Vagina (tissue), 2 donors: ENCODE data around the gene ANKRD44. TPM values are rescaled to one million over a fixed set of nuclear protein-coding genes. Genes with fewer than 3 reads are reported as not detected.

ENCODE experiments used
- DNase-seq, 2 donors: peaks; one replicate each; pipeline ENCODE4 v3.0.0-alpha.2; 2017; ENCODE audit errors: extremely low spot score in 2 of 2
- H3K27ac ChIP-seq: fragments of 200-600 bp; sonication (generic); one replicate; pipeline ENCODE4 v1.5.1; 2019
- H3K27me3 ChIP-seq: fragments of 200-600 bp; sonication (generic); one replicate; pipeline ENCODE4 v1.5.1; 2019
- H3K36me3 ChIP-seq, 2 donors: fragments of 200-600 bp; sonication (generic); one replicate each; pipeline ENCODE4 v1.5.1; 2017 to 2019
- H3K4me1 ChIP-seq: fragments of 200-600 bp; sonication (generic); one replicate; pipeline ENCODE4 v1.5.1; 2019
- H3K4me3 ChIP-seq, 2 donors: fragments of 200-600 bp; sonication (generic); 1 replicate in 1 of 2; 2 replicates in 1 of 2; pipeline ENCODE4 v1.5.1; 2016 to 2019
- H3K9me3 ChIP-seq: fragments of 200-600 bp; sonication (generic); one replicate; pipeline ENCODE4 v1.5.1; 2019
- CTCF ChIP-seq, 3 experiments: fragments of 450-650 bp in 2 of 3; fragments of 200-600 bp in 1 of 3; sonication (generic) in 1 of 3; IDR thresholded peaks; one replicate each; pipeline ENCODE4 v1.5.1; 2017 to 2019; ENCODE audit warnings: antibody characterized with exemption in 3 of 3, mild to moderate bottlenecking in 2 of 3, moderate library complexity in 2 of 3
- POLR2A ChIP-seq, 2 donors: fragments of 450-650 bp; IDR thresholded peaks; one replicate each; pipeline ENCODE4 v1.6.1; 2017; ENCODE audit warnings: antibody characterized with exemption in 2 of 2, mild to moderate bottlenecking in 2 of 2, moderate library complexity in 2 of 2
- POLR2AphosphoS5 ChIP-seq, 2 donors: sonication (generic); formaldehyde crosslinking; IDR thresholded peaks; one replicate each; pipeline ENCODE4 v1.9.0; 2017; ENCODE audit warnings: antibody characterized with exemption in 2 of 2, mild to moderate bottlenecking in 2 of 2, low read depth in 1 of 2; ENCODE audit not compliant: insufficient read depth in 1 of 2
- intact Hi-C: fragments of 100-400 bp; cut with DNase I; formaldehyde crosslinking; loops from one replicate; pipeline ENCODE4 v1.15.1; 2023
- total RNA-seq: library from RNA; depleted of rRNA; stranded (reverse); fragments of >200 nt; gene quantifications from one replicate; pipeline ENCODE4 v1.2.3, GENCODE V29; 2016

Gene ANKRD44
- total RNA-seq, 1 donor from 2014 or later = 46.4 TPM

GRCh38 chr2:197109326-197109725 is 201.3 kb downstream of the ANKRD44 start:
- no peak for DNase-seq
- no peak overlapping the region for H3K4me3 ChIP-seq
- H3K4me1 ChIP-seq = peaks cover 25% of the 10 kb centered on the region
- intact Hi-C loops = no loop called here
- no peak overlapping the region for H3K27ac ChIP-seq
- H3K36me3 ChIP-seq = no peaks in the 10 kb centered on the region
- no peaks in the 10 kb centered on the region for H3K9me3 ChIP-seq
- TF ChIP-seq POLR2AphosphoS5 (IDR thresholded peaks at IDR 0.05; ENCODE audit: insufficient read depth in 1 of 2, low read depth in 1 of 2) = no peak
- no peak for TF ChIP-seq CTCF (IDR thresholded peaks at IDR 0.05)
- no peak for TF ChIP-seq POLR2A (IDR thresholded peaks at IDR 0.05)
- no peaks in the 10 kb centered on the region for H3K27me3 ChIP-seq

GRCh38 chr2:197108758-197109157 is 201.8 kb downstream of the ANKRD44 start:
- Histone ChIP-seq H3K27ac (peak overlapping the region; percentile 60), H3K4me3 (no peak overlapping the region), H3K4me1 (peaks cover 25% of the 10 kb centered on the region), H3K36me3 (no peaks in the 10 kb centered on the region), H3K27me3 (no peaks in the 10 kb centered on the region), H3K9me3 (no peaks in the 10 kb centered on the region)
- intact Hi-C loops = no loop called here
- DNase-seq = no peak
- TF ChIP-seq POLR2A (IDR thresholded peaks at IDR 0.05) (no peak), CTCF (IDR thresholded peaks at IDR 0.05) (no peak), POLR2AphosphoS5 (IDR thresholded peaks at IDR 0.05; ENCODE audit: insufficient read depth in 1 of 2, low read depth in 1 of 2) (no peak)

- TF ChIP-seq POLR2AphosphoS5 (IDR thresholded peaks at IDR 0.05; ENCODE audit: insufficient read depth in 1 of 2, low read depth in 1 of 2) (no peak), POLR2A (IDR thresholded peaks at IDR 0.05) (no peak)
- H3K27me3 ChIP-seq = no peaks in the 10 kb centered on the region
- H3K27ac ChIP-seq = peak overlapping the region; percentile 60
- peaks cover 25% of the 10 kb centered on the region for H3K4me1 ChIP-seq
- no peaks in the 10 kb centered on the region for H3K9me3 ChIP-seq
- DNase-seq = no peak
- intact Hi-C loops = no loop called here
- H3K4me3 ChIP-seq = no peak overlapping the region
- no peaks in the 10 kb centered on the region for H3K36me3 ChIP-seq
Observed at GRCh38 chr2:197107291-197108269, 203.0 kb downstream of the ANKRD44 start.

GRCh38 chr2:197103363-197103762 is 207.2 kb downstream of the ANKRD44 start:
- Histone ChIP-seq H3K4me1 (peaks cover 16% of the 10 kb centered on the region), H3K27ac (no peak overlapping the region), H3K9me3 (no peaks in the 10 kb centered on the region), H3K27me3 (no peaks in the 10 kb centered on the region), H3K36me3 (peaks cover 0 to 4% of the 10 kb centered on the region in 2 donors), H3K4me3 (no peak overlapping the region)
- TF ChIP-seq POLR2AphosphoS5 (IDR thresholded peaks at IDR 0.05; ENCODE audit: insufficient read depth in 1 of 2, low read depth in 1 of 2) (no peak), POLR2A (IDR thresholded peaks at IDR 0.05) (no peak), CTCF (IDR thresholded peaks at IDR 0.05) (no peak)
- DNase-seq = no peak
- intact Hi-C loops = no loop called here

GRCh38 chr2:197102231-197102630 is 208.3 kb downstream of the ANKRD44 start:
- Histone ChIP-seq H3K36me3 (peaks cover 0 to 4% of the 10 kb centered on the region in 2 donors), H3K27me3 (no peaks in the 10 kb centered on the region), H3K4me1 (peaks cover 6% of the 10 kb centered on the region), H3K4me3 (no peak overlapping the region), H3K9me3 (no peaks in the 10 kb centered on the region), H3K27ac (no peak overlapping the region)
- no peak for DNase-seq
- intact Hi-C loops = no loop called here
- TF ChIP-seq CTCF (IDR thresholded peaks at IDR 0.05) (no peak), POLR2AphosphoS5 (IDR thresholded peaks at IDR 0.05; ENCODE audit: insufficient read depth in 1 of 2, low read depth in 1 of 2) (no peak), POLR2A (IDR thresholded peaks at IDR 0.05) (no peak)
